Neural crest cell (in vitro differentiated cells): Measurements from ENCODE around the gene PRR16. TPM values are rescaled to one million over a fixed set of nuclear protein-coding genes. Genes with fewer than 3 reads are reported as not detected.
"Not testable (repeated sequence)": the region's sequence is repeated elsewhere in the genome, so short reads cannot be mapped to it uniquely, and the experiment has no call there.

ENCODE experiments used
- DNase-seq: peaks from one replicate; pipeline ENCODE4 v3.0.0; 2021; ENCODE audit warnings: low read depth, mixed read lengths, low spot score
- H3K27ac Mint-ChIP-seq: one replicate; pipeline ENCODE4 v1.8.0; 2021; ENCODE audit warnings: mild to moderate bottlenecking, mixed read lengths; ENCODE audit not compliant: unreplicated experiment
- H3K27me3 Mint-ChIP-seq: 2 replicates; pipeline ENCODE4 v1.8.0; 2021; ENCODE audit warnings: low read depth, mild to moderate bottlenecking, mixed read lengths
- H3K36me3 Mint-ChIP-seq: 2 replicates; pipeline ENCODE4 v1.8.0; 2021; ENCODE audit warnings: low read depth, mild to moderate bottlenecking, mixed read lengths
- H3K4me1 Mint-ChIP-seq: 2 replicates; pipeline ENCODE4 v1.8.0; 2021; ENCODE audit warnings: mixed read lengths
- H3K4me3 Mint-ChIP-seq: one replicate; pipeline ENCODE4 v1.8.0; 2021; ENCODE audit warnings: mild to moderate bottlenecking, mixed read lengths
- H3K9me3 Mint-ChIP-seq: 2 replicates; pipeline ENCODE4 v1.8.0; 2021; ENCODE audit warnings: mixed read lengths
- long read RNA-seq: library from polyadenylated mRNA; unstranded; transcript quantifications from one replicate; pipeline ENCODE4 v2.0.0, GENCODE V29; 2020
- total RNA-seq: library from RNA; stranded (reverse); gene quantifications from 2 replicates; pipeline ENCODE4 v1.2.1, GENCODE V29; 2021
- TF ChIP-seq, protein P1 (sequence below): fragments of 200-600 bp; sonication (generic); conservative IDR thresholded peaks from 2 replicates; pipeline ENCODE4 v1.5.0; 2021; ENCODE audit warnings: antibody characterized with exemption, mild to moderate bottlenecking

Gene PRR16
- not detected in 2 replicates for total RNA-seq
- long read RNA-seq: 0 reads

GRCh38 chr5:120463991-120464626 lies at the start of gene PRR16:
TSS of gene PRR16 (plus strand) at chr5:120464300.
- Mint-ChIP-seq H3K36me3 (no peaks in the 10 kb centered on the region), H3K4me1 (peaks cover 20% of the 10 kb centered on the region), H3K9me3 (no peaks in the 10 kb centered on the region), H3K27ac (no peak within 1 kb of the TSS), H3K4me3 (peak within 1 kb of the TSS; percentile 92), H3K27me3 (peaks cover 71% of the 10 kb centered on the region)
- TF ChIP-seq, protein P1, sequence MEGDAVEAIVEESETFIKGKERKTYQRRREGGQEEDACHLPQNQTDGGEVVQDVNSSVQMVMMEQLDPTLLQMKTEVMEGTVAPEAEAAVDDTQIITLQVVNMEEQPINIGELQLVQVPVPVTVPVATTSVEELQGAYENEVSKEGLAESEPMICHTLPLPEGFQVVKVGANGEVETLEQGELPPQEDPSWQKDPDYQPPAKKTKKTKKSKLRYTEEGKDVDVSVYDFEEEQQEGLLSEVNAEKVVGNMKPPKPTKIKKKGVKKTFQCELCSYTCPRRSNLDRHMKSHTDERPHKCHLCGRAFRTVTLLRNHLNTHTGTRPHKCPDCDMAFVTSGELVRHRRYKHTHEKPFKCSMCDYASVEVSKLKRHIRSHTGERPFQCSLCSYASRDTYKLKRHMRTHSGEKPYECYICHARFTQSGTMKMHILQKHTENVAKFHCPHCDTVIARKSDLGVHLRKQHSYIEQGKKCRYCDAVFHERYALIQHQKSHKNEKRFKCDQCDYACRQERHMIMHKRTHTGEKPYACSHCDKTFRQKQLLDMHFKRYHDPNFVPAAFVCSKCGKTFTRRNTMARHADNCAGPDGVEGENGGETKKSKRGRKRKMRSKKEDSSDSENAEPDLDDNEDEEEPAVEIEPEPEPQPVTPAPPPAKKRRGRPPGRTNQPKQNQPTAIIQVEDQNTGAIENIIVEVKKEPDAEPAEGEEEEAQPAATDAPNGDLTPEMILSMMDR: peak; percentile 43
- peak; percentile 43 for DNase-seq

- H3K9me3 Mint-ChIP-seq: peaks cover 2% of the 10 kb centered on the region
- H3K4me3 Mint-ChIP-seq: no peak overlapping the region
- TF ChIP-seq, protein P1: no peak
- H3K27ac Mint-ChIP-seq: no peak overlapping the region
- H3K4me1 Mint-ChIP-seq: no peaks in the 10 kb centered on the region
- H3K27me3 Mint-ChIP-seq: no peaks in the 10 kb centered on the region
- no peaks in the 10 kb centered on the region for H3K36me3 Mint-ChIP-seq
- DNase-seq: no peak
These were observed 48.1 kb upstream of the PRR16 start for GRCh38 chr5:120415985-120416384.

DNA sequence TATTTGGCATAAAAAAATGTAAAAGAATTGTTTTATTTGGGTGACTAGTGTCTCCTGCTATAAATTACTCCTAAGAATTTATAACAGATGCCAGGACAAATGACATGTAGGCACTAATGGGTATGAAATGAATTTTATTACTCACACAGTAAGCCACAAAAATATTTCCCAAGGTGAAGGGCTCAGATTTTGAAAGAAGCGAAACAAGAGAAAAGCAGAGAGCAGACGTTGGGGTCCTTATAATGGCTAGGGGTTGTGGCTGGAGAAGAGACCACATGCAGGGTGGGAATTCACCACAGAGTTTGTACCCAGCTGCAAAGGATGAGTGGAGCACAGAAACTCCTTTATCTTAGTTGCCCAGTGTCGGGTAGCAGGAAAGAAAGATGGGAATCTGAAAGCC lies 45.0 kb upstream of the PRR16 start:
- Mint-ChIP-seq H3K4me1 (no peaks in the 10 kb centered on the region), H3K27ac (no peak overlapping the region), H3K36me3 (peaks cover under 1% of the 10 kb centered on the region), H3K27me3 (no peaks in the 10 kb centered on the region), H3K4me3 (no peak overlapping the region), H3K9me3 (peaks cover 1% of the 10 kb centered on the region)
- TF ChIP-seq, protein P1: no peak
- no peak for DNase-seq

DNA sequence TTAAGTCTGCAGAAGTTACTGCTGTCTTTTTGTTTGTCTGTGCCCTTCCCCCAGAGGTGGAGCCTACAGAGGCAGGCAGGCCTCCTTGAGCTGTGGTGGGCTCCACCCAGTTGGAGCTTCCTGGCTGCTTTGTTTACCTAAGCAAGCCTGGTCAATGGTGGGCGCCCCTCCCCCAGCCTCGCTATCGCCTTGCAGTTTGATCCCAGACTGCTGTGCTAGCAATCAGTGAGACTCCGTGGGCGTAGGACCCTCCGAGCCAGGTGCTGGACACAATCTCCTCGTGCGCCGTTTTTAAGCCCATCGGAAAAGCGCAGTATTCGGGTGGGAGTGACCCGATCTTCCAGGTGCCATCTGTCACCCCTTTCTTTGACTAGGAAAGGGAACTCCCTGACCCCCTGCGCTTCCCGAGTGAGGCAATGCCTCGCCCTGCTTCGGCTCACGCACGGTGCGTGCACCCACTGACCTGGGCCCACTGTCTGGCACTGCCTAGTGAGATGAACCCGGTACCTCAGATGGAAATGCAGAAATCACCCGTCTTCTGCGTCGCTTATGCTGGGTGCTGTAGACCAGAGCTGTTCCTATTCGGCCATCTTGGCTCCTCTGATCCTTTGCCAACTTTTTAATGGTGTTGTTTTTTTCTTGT lies 37.3 kb upstream of the PRR16 start:
- not testable (repeated sequence) for H3K36me3 Mint-ChIP-seq, H3K4me3 Mint-ChIP-seq, DNase-seq, H3K4me1 Mint-ChIP-seq, H3K27ac Mint-ChIP-seq, H3K27me3 Mint-ChIP-seq
- H3K9me3 Mint-ChIP-seq: peaks cover 18% of the 10 kb centered on the region

DNA sequence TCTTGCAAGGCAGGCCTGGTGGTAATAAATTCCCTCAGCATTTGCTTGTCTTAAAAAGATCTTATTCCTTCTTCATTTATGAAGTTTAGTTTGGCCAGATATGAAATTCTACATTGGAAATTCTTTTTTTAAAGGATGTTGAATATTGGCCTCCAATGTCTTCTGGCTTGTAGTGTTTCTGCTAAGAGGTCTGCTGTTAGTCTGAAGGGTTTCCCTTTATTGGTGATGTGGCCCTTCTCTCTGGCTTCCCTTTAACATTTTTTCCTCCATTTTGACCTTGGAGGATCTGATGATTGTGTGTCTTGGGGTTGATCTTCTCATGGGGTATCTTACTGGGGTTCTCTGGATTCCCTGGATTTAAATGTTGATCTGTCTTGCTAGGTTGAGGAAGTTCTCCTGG lies 33.5 kb upstream of the PRR16 start:
- H3K27ac Mint-ChIP-seq: no peak overlapping the region
- H3K36me3 Mint-ChIP-seq: peaks cover 6% of the 10 kb centered on the region
- H3K4me1 Mint-ChIP-seq: no peaks in the 10 kb centered on the region
- H3K9me3 Mint-ChIP-seq: peaks cover 15% of the 10 kb centered on the region
- no peak for DNase-seq
- H3K4me3 Mint-ChIP-seq: no peak overlapping the region
- H3K27me3 Mint-ChIP-seq: no peaks in the 10 kb centered on the region
- TF ChIP-seq, protein P1: no peak

DNA sequence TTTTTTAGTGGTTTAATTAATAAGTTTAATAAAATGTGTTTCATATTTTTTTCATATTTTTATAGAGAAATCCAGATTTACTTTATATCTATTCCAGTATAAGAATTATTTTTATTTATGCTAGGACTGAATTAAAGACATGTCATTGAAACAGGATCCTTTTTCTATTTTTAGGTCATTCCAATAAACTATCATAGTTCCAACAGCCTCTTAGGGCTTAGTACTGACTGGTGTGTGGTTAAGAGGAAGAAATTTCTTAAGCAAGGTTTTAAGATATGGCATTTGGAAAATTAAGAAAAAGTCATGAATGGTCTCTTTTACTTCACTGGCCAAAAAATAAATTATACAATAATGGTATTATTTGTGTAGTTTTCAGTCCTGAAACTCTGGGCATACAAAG lies 31.2 kb upstream of the PRR16 start:
- Mint-ChIP-seq H3K36me3 (peaks cover 4% of the 10 kb centered on the region), H3K27me3 (no peaks in the 10 kb centered on the region), H3K27ac (no peak overlapping the region), H3K4me1 (no peaks in the 10 kb centered on the region), H3K9me3 (peaks cover 15% of the 10 kb centered on the region), H3K4me3 (no peak overlapping the region)
- DNase-seq: no peak
- TF ChIP-seq, protein P1: no peak
